ENCODE data around the gene HHAT. TPM values are rescaled to one million over a fixed set of nuclear protein-coding genes. Genes with fewer than 3 reads are reported as not detected.

HHAT gene
- polyA plus RNA-seq, 1 donor from 2014 or later = 5.3 TPM

GRCh38 chr1:210641582-210641981, 312.9 kb downstream of the HHAT start:
- no peak overlapping the region for H3K4me3 ChIP-seq (ENCODE audit: low read length)
- H3K9me3 ChIP-seq (ENCODE audit: low read length) = no peaks in the 10 kb centered on the region
- H3K4me2 ChIP-seq (ENCODE audit: low read length) = no peak overlapping the region
- H3F3A ChIP-seq (ENCODE audit: insufficient read depth, low read length, poor library complexity, severe bottlenecking) = no peaks in the 10 kb centered on the region
- H3K79me2 ChIP-seq (replicated peaks; ENCODE audit: insufficient read depth, low read length) = no peaks in the 10 kb centered on the region
- H3K27ac ChIP-seq (ENCODE audit: low read length) = no peak overlapping the region
- no peaks in the 10 kb centered on the region for H4K20me1 ChIP-seq (ENCODE audit: insufficient read depth)
- H3K9me2 ChIP-seq (ENCODE audit: insufficient read depth, low read length) = no peaks in the 10 kb centered on the region
- H3K9ac ChIP-seq (ENCODE audit: low read length) = no peak overlapping the region
- TF ChIP-seq TAF1 (IDR thresholded peaks at IDR 0.05; ENCODE audit: low read depth) (no peak), SMC3 (conservative IDR thresholded peaks at IDR 0.05; ENCODE audit: poor library complexity) (no peak), EZH2 (IDR thresholded peaks at IDR 0.05; ENCODE audit: borderline replicate concordance, insufficient read depth, low read length, poor library complexity, severe bottlenecking) (no peak)
- TF ChIP-seq, protein P1, sequence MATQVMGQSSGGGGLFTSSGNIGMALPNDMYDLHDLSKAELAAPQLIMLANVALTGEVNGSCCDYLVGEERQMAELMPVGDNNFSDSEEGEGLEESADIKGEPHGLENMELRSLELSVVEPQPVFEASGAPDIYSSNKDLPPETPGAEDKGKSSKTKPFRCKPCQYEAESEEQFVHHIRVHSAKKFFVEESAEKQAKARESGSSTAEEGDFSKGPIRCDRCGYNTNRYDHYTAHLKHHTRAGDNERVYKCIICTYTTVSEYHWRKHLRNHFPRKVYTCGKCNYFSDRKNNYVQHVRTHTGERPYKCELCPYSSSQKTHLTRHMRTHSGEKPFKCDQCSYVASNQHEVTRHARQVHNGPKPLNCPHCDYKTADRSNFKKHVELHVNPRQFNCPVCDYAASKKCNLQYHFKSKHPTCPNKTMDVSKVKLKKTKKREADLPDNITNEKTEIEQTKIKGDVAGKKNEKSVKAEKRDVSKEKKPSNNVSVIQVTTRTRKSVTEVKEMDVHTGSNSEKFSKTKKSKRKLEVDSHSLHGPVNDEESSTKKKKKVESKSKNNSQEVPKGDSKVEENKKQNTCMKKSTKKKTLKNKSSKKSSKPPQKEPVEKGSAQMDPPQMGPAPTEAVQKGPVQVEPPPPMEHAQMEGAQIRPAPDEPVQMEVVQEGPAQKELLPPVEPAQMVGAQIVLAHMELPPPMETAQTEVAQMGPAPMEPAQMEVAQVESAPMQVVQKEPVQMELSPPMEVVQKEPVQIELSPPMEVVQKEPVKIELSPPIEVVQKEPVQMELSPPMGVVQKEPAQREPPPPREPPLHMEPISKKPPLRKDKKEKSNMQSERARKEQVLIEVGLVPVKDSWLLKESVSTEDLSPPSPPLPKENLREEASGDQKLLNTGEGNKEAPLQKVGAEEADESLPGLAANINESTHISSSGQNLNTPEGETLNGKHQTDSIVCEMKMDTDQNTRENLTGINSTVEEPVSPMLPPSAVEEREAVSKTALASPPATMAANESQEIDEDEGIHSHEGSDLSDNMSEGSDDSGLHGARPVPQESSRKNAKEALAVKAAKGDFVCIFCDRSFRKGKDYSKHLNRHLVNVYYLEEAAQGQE (IDR thresholded peaks at IDR 0.05; ENCODE audit: borderline replicate concordance) = no peak
- no peak overlapping the region for H2AFZ ChIP-seq (ENCODE audit: low read depth, low read length)
- no peaks in the 10 kb centered on the region for H3K27me3 ChIP-seq (ENCODE audit: insufficient read depth, low read depth, low read length)
- H3K36me3 ChIP-seq (ENCODE audit: insufficient read depth, low read length) = no peaks in the 10 kb centered on the region

- H3K4me2 ChIP-seq (ENCODE audit: low read length) = no peak overlapping the region
- no peak overlapping the region for H3K27ac ChIP-seq (ENCODE audit: low read length)
- no peak overlapping the region for H2AFZ ChIP-seq (ENCODE audit: low read depth, low read length)
- no peaks in the 10 kb centered on the region for H3K27me3 ChIP-seq (ENCODE audit: insufficient read depth, low read depth, low read length)
- no peaks in the 10 kb centered on the region for H3K9me3 ChIP-seq (ENCODE audit: low read length)
- H3K4me3 ChIP-seq (ENCODE audit: low read length) = no peak overlapping the region
- H3K36me3 ChIP-seq (ENCODE audit: insufficient read depth, low read length) = no peaks in the 10 kb centered on the region
- no peaks in the 10 kb centered on the region for H3F3A ChIP-seq (ENCODE audit: insufficient read depth, low read length, poor library complexity, severe bottlenecking)
- no peaks in the 10 kb centered on the region for H4K20me1 ChIP-seq (ENCODE audit: insufficient read depth)
- no peak overlapping the region for H3K9ac ChIP-seq (ENCODE audit: low read length)
- H3K79me2 ChIP-seq (replicated peaks; ENCODE audit: insufficient read depth, low read length) = no peaks in the 10 kb centered on the region
- TF ChIP-seq, protein P1 (IDR thresholded peaks at IDR 0.05; ENCODE audit: borderline replicate concordance) = no peak
- TF ChIP-seq EP300 (conservative IDR thresholded peaks at IDR 0.05; ENCODE audit: poor library complexity, severe bottlenecking) = no peak
- no peak for TF ChIP-seq TAF1 (IDR thresholded peaks at IDR 0.05; ENCODE audit: low read depth)
- TF ChIP-seq RAD21 (conservative IDR thresholded peaks at IDR 0.05) = no peak
- TF ChIP-seq EZH2 (IDR thresholded peaks at IDR 0.05; ENCODE audit: borderline replicate concordance, insufficient read depth, low read length, poor library complexity, severe bottlenecking) = no peak
- TF ChIP-seq SMC3 (conservative IDR thresholded peaks at IDR 0.05; ENCODE audit: poor library complexity) = no peak
- TF ChIP-seq MXI1 (conservative IDR thresholded peaks at IDR 0.05; ENCODE audit: poor library complexity, severe bottlenecking) = no peak
- no peaks in the 10 kb centered on the region for H3K9me2 ChIP-seq (ENCODE audit: insufficient read depth, low read length)
Observed at GRCh38 chr1:210645582-210646257, 317.0 kb downstream of the HHAT start.
